ENCODE results near the gene PEX26.
"Not testable (repeated sequence)": the region's sequence is repeated elsewhere in the genome, so short reads cannot be mapped to it uniquely, and the experiment has no call there.

Gene PEX26

GRCh38 chr22:18070556-18071306 lies 7.1 kb upstream of the PEX26 start:
- no peak for DNase-seq (ENCODE audit: extremely low read depth in 1 of 2, low read depth in 1 of 2)

GRCh38 chr22:18071307-18071967 lies 6.4 kb upstream of the PEX26 start:
- not testable (repeated sequence) for DNase-seq (ENCODE audit: extremely low read depth in 1 of 2, low read depth in 1 of 2)

DNA sequence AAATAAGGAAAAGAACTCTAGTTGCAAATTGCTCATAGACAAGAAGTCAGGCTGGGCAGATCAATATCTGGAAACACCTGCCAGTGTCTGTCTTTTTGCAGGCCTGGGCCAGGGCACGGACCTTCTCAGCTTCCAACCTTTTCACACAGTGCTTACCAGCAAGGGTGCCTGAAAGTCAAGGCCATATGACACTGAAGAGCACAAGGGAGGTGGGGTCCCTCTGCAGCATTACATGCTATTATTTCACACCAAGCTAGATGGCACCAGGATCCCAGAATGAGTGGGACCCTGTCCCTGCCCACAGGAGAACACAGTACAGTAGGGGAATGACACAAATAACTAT lies 5.9 kb upstream of the PEX26 start:
- no peak for DNase-seq (ENCODE audit: extremely low read depth in 1 of 2, low read depth in 1 of 2)

GRCh38 chr22:18073467-18073866 lies 4.3 kb upstream of the PEX26 start:
- no peak for DNase-seq (ENCODE audit: extremely low read depth in 1 of 2, low read depth in 1 of 2)

DNA sequence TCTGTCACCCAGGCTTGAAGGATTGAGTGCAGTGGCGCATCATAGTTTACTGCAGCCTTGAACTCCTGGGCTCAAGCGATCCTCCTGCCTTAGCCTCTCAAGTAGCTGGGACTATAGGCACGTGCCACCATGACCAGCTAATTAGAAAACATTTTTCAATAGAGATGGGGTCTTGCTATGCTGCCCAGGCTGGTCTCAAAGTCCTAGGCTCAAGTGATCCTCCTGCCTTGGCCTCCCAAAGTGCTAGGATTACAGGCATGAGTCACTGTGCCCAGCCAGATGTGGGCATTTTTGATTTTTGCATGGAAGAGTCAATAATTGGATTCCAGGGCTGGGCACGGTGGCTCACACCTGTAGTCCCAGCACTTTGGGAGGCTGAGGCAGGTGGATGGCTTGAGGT lies 3.9 kb upstream of the PEX26 start:
- not testable (repeated sequence) for DNase-seq (ENCODE audit: extremely low read depth in 1 of 2, low read depth in 1 of 2)

DNA sequence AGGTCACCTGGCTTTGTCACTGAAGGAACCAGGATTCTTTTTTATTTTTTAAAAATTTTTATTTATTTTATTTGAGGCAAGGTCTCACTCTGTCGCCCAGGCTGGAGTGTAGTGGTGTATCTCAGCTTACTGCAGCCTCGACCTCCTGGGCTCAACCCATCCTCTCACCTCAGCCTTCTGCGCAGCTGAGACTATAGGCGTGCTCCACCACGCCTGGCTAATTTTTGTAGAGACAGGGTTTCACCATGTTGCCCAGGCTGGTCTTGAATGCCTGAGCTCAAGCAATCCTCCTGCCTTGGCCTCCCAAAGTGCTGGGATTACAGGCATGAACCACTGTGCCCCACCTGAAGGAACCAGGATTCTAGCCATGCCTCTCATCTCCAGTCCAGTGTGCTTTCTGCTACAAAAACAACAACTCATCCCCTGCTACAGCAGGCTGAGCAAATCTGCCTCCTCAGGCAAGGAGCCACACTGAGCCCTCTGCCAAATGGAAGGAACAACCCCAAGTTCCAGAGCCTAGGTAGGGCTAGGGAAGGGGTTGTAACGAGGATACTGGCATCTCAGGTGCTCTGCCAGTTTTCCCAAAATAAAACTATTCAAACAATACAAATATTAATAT lies 2.6 kb upstream of the PEX26 start:
- no peak for DNase-seq (ENCODE audit: extremely low read depth in 1 of 2, low read depth in 1 of 2)

DNA sequence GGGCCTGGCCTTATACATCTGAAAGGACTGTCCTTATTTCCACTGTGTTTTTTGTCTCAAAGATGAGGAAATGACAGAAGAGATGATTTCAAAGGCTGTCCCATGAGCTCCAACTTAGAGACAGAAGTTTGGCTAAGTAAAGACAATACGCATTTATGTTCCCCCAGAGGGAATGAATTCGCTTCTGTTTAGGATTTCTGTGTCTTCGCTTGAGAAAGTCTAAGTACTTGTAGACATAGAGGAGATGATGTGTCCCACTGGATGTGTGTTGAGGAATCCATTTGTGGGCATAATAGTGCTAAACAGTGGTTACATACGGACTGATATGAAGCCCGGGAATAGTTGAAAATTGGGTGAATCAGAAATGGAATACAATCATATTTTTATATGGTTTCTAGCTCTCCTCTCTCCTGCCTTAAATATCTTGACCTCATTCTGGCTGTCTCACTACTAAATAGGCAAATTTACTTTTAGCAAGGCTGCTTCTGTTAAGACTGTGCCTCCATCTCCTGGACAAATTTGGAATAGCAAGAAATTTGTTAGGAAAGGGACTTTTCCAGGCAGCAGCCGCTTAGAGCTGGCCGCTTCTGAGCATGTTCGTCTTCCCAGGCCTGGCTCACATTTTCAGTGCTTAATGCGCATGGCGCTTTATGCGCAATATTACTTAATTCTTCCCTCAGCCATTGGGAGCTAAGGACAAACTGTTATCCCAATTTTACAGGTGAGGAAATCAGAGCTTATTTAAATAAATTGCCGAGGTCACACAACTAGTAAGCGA lies 1.9 kb upstream of the PEX26 start:
- no peak for DNase-seq (ENCODE audit: extremely low read depth in 1 of 2, low read depth in 1 of 2)

- no peak for DNase-seq (ENCODE audit: extremely low read depth in 1 of 2, low read depth in 1 of 2)
These were observed 627 bp upstream of the PEX26 start for GRCh38 chr22:18077087-18077638.

DNA sequence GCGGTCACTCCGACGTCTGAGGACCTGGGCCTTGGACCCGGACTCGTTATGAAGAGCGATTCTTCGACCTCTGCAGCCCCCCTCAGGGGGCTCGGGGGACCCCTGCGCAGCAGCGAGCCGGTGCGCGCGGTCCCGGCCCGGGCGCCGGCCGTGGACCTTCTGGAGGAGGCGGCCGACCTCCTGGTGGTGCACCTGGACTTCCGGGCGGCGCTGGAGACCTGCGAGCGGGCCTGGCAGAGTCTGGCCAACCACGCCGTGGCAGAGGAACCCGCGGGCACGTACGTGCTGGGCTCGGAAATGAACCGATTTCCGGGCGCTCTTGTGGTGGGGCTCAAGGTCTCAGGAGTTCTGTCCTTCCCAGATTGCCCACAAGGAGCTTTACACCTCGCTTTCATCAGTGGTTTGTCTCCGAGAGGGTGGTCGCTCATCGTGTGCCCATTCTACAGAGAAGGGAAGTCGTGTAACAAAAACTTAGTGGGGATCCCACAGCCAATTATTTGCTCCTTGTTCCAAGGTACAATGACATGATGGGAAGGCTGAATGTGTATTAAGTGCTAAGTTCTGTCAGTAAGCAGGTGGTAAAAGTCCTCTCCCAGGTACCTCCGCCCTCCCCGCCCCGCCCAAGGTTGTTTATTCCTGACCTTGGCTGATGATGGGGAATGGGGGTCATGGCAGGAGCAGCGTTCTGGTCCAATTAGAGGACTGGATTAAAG lies 695 bp downstream of the PEX26 start:
- peak in 1 of 2 donors; percentile 21 for DNase-seq (ENCODE audit: extremely low read depth in 1 of 2, low read depth in 1 of 2)

GRCh38 chr22:18079706-18080233 lies 2.0 kb downstream of the PEX26 start:
- no peak for DNase-seq (ENCODE audit: extremely low read depth in 1 of 2, low read depth in 1 of 2)

- DNase-seq (ENCODE audit: extremely low read depth in 1 of 2, low read depth in 1 of 2) = no peak
These were observed 3.6 kb downstream of the PEX26 start for GRCh38 chr22:18081416-18081815.

- DNase-seq (ENCODE audit: extremely low read depth in 1 of 2, low read depth in 1 of 2) = no peak
These were observed 4.7 kb downstream of the PEX26 start for GRCh38 chr22:18082467-18082866.

- no peak for DNase-seq (ENCODE audit: extremely low read depth in 1 of 2, low read depth in 1 of 2)
These were observed 5.6 kb downstream of the PEX26 start for GRCh38 chr22:18083406-18083805.

DNA sequence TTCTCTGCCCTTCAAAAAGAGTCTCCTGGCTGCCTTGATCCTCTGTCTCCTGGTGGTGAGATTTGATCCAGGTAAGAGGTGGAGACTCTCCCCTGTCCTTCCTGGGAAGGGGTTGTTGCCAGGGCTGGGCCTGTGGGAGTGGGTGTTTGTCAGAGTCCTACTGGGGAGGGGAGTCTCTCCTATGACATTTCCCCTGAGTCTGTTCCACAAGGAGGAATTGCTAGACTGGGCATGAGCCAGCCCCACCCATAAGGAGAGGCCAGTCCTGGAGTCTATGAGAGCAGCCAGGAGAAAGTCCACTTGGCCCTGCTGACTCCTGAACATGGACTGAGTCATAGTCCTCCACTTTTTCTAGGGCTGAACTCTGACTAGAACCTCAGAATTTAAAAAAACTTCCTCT lies 7.4 kb downstream of the PEX26 start:
- no peak for DNase-seq (ENCODE audit: extremely low read depth in 1 of 2, low read depth in 1 of 2)

GRCh38 chr22:18087350-18087855 lies 9.6 kb downstream of the PEX26 start:
- DNase-seq (ENCODE audit: extremely low read depth in 1 of 2, low read depth in 1 of 2) = no peak

GRCh38 chr22:18088825-18089568 lies 11.2 kb downstream of the PEX26 start:
- no peak for DNase-seq (ENCODE audit: extremely low read depth in 1 of 2, low read depth in 1 of 2)

- no peak for DNase-seq (ENCODE audit: extremely low read depth in 1 of 2, low read depth in 1 of 2)
These were observed 12.5 kb downstream of the PEX26 start for GRCh38 chr22:18090286-18090685.

DNA sequence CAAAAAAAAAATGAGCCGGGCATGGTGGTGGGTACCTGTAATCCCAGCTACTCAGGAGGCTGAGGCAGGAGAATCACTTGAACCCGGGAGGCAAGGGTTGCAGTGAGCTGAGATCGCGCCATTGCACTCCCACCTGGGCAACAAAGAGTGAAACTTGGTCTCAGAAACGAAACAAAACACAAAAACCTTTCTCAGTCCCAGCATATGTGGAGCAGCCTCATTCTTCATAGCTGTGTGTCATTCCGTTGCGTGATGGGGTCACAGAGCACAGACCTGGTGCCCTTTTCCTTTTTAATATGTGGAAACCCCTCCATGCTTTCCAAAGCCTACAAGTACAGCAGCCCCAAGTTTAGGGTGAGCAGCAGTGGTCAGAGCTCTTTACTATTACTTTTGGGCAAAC lies 13.7 kb downstream of the PEX26 start:
- DNase-seq (ENCODE audit: extremely low read depth in 1 of 2, low read depth in 1 of 2) = no peak

DNA sequence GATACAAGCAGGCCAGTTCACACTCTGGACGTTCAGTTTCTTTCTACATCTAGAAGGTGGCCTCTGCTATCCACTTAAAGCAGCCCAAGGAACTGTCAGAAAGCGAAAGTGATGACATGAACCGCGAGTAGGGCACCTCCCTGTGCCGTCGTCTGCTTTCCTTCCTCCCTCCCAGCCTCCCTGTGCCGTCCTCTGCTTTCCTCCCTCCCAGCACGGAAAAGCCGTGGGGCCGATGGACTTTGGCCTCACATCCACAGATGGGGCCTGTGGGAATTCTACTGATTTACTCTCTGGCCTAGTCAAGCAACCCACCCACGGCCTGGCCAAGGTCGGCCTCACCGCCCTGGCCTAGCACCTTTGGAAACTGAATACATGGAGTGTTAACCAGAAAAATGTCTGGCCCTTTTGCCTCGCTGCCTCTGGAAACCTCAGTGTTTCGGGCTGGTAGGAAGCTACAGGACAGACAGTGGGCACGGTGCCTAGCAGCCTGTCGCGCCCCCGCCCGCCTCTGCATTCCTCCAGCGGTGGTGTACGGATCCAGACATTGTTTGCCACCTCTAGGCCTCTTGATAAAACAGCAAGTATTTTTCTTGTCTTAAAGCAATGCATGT lies 14.2 kb downstream of the PEX26 start:
- no peak for DNase-seq (ENCODE audit: extremely low read depth in 1 of 2, low read depth in 1 of 2)
